Body of pancreas (tissue), 4 donors: ENCODE measurements around the gene FGF22.

ENCODE experiments used
- CTCF ChIP-seq, 7 experiments: fragments of 450-650 bp in 4 of 7; fragments of 200-600 bp in 3 of 7; sonication (generic) in 3 of 7; IDR thresholded peaks; one replicate each; pipeline ENCODE4 v1.5.1; 2016 to 2019; ENCODE audit warnings: antibody characterized with exemption in 7 of 7
- POLR2A ChIP-seq, 3 donors: fragments of 450-650 bp; IDR thresholded peaks; one replicate each; pipeline ENCODE4 v1.6.1; 2016; ENCODE audit warnings: antibody characterized with exemption in 3 of 3, mild to moderate bottlenecking in 2 of 3

- TF ChIP-seq CTCF (IDR thresholded peaks at IDR 0.05) (no peak), POLR2A (IDR thresholded peaks at IDR 0.05) (no peak)
Measured at GRCh38 chr19:597406-598315, 42.0 kb upstream of the FGF22 start.
